ES-I3 (cell line): ENCODE results near the gene CYYR1.

Experiments used
- H3K36me3 ChIP-seq: 2 replicates; pipeline ENCODE4 v1.6.1; 2013; ENCODE audit warnings: mild to moderate bottlenecking, low read length, control low read depth, moderate library complexity; ENCODE audit not compliant: insufficient read depth
- H3K4me1 ChIP-seq: 2 replicates; pipeline ENCODE4 v1.6.1; 2013; ENCODE audit warnings: mild to moderate bottlenecking, control low read depth, low read length; ENCODE audit not compliant: insufficient read depth
- H3K9ac ChIP-seq: 2 replicates; pipeline ENCODE4 v1.6.1; 2013; ENCODE audit warnings: low read depth, mild to moderate bottlenecking, low read length, moderate library complexity
- H3K9me3 ChIP-seq: 2 replicates; pipeline ENCODE4 v1.6.1; 2013; ENCODE audit warnings: mild to moderate bottlenecking, low read length, moderate library complexity; ENCODE audit not compliant: control insufficient read depth, insufficient read depth

CYYR1 gene

GRCh38 chr21:26565546-26565945, 7.5 kb downstream of the CYYR1 start:
- H3K9me3 ChIP-seq: no peaks in the 10 kb centered on the region
- no peaks in the 10 kb centered on the region for H3K36me3 ChIP-seq
- H3K9ac ChIP-seq: no peak overlapping the region
- peaks cover 4% of the 10 kb centered on the region; the same call in 1 of the 2 replicates for H3K4me1 ChIP-seq

- Histone ChIP-seq H3K36me3 (no peaks in the 10 kb centered on the region), H3K4me1 (0 out of 2 replicates have a peak, but pooled peaks cover under 1% of the 10 kb centered on the region), H3K9ac (no peak overlapping the region), H3K9me3 (no peaks in the 10 kb centered on the region)
These were observed 8.0 kb downstream of the CYYR1 start for GRCh38 chr21:26565111-26565510.

GRCh38 chr21:26563856-26564503, 9.1 kb downstream of the CYYR1 start:
- Histone ChIP-seq H3K9me3 (no peaks in the 10 kb centered on the region), H3K36me3 (no peaks in the 10 kb centered on the region), H3K4me1 (no peaks in the 10 kb centered on the region), H3K9ac (no peak overlapping the region)

- Histone ChIP-seq H3K4me1 (no peaks in the 10 kb centered on the region), H3K9me3 (no peaks in the 10 kb centered on the region), H3K36me3 (no peaks in the 10 kb centered on the region), H3K9ac (no peak overlapping the region)
These were observed 12.5 kb downstream of the CYYR1 start for GRCh38 chr21:26560612-26561011.

GRCh38 chr21:26559099-26559498, 14.0 kb downstream of the CYYR1 start:
- H3K9me3 ChIP-seq: no peaks in the 10 kb centered on the region
- H3K4me1 ChIP-seq: no peaks in the 10 kb centered on the region
- H3K9ac ChIP-seq: no peak overlapping the region
- no peaks in the 10 kb centered on the region for H3K36me3 ChIP-seq

- no peaks in the 10 kb centered on the region for H3K9me3 ChIP-seq
- H3K4me1 ChIP-seq: no peaks in the 10 kb centered on the region
- H3K36me3 ChIP-seq: no peaks in the 10 kb centered on the region
- no peak overlapping the region for H3K9ac ChIP-seq
These were observed 16.0 kb downstream of the CYYR1 start for GRCh38 chr21:26557106-26557505.

- Histone ChIP-seq H3K9ac (no peak overlapping the region), H3K4me1 (no peaks in the 10 kb centered on the region), H3K36me3 (no peaks in the 10 kb centered on the region), H3K9me3 (no peaks in the 10 kb centered on the region)
These were observed 17.4 kb downstream of the CYYR1 start for GRCh38 chr21:26555540-26556146.

GRCh38 chr21:26554365-26554764, 18.7 kb downstream of the CYYR1 start:
- Histone ChIP-seq H3K9me3 (no peaks in the 10 kb centered on the region), H3K4me1 (no peaks in the 10 kb centered on the region), H3K36me3 (no peaks in the 10 kb centered on the region), H3K9ac (no peak overlapping the region)

GRCh38 chr21:26553898-26554297, 19.2 kb downstream of the CYYR1 start:
- H3K9ac ChIP-seq: no peak overlapping the region
- no peaks in the 10 kb centered on the region for H3K4me1 ChIP-seq
- no peaks in the 10 kb centered on the region for H3K9me3 ChIP-seq
- H3K36me3 ChIP-seq: no peaks in the 10 kb centered on the region

- no peaks in the 10 kb centered on the region for H3K36me3 ChIP-seq
- no peaks in the 10 kb centered on the region for H3K9me3 ChIP-seq
- H3K4me1 ChIP-seq: no peaks in the 10 kb centered on the region
- H3K9ac ChIP-seq: no peak overlapping the region
These were observed 22.8 kb downstream of the CYYR1 start for GRCh38 chr21:26550326-26550725.

GRCh38 chr21:26546446-26547097, 26.5 kb downstream of the CYYR1 start:
- no peaks in the 10 kb centered on the region for H3K9me3 ChIP-seq
- H3K9ac ChIP-seq: no peak overlapping the region
- no peaks in the 10 kb centered on the region for H3K36me3 ChIP-seq
- H3K4me1 ChIP-seq: no peaks in the 10 kb centered on the region

- Histone ChIP-seq H3K9me3 (no peaks in the 10 kb centered on the region), H3K36me3 (no peaks in the 10 kb centered on the region), H3K4me1 (no peaks in the 10 kb centered on the region), H3K9ac (no peak overlapping the region)
These were observed 28.8 kb downstream of the CYYR1 start for GRCh38 chr21:26544201-26544775.

GRCh38 chr21:26540651-26541050, 32.4 kb downstream of the CYYR1 start:
- H3K9me3 ChIP-seq: 0 out of 2 replicates have a peak, but pooled peaks cover 3% of the 10 kb centered on the region
- H3K36me3 ChIP-seq: no peaks in the 10 kb centered on the region; the same call in 1 of the 2 replicates
- H3K9ac ChIP-seq: no peak overlapping the region
- H3K4me1 ChIP-seq: no peaks in the 10 kb centered on the region

- Histone ChIP-seq H3K9ac (no peak overlapping the region), H3K36me3 (no peaks in the 10 kb centered on the region; the same call in 1 of the 2 replicates), H3K9me3 (0 out of 2 replicates have a peak, but pooled peaks cover 3% of the 10 kb centered on the region), H3K4me1 (no peaks in the 10 kb centered on the region)
These were observed 33.5 kb downstream of the CYYR1 start for GRCh38 chr21:26539566-26539965.
